GM19438 (cell line): ENCODE measurements around the gene SUN3.
"Not testable (repeated sequence)": the region's sequence is repeated elsewhere in the genome, so short reads cannot be mapped to it uniquely, and the experiment has no call there.

ENCODE experiments used
- ATAC-seq: cut with Tn5 transposase; IDR thresholded peaks from one replicate; pipeline ENCODE4 v1.9.1; 2021; ENCODE audit warnings: low read depth; ENCODE audit not compliant: unreplicated experiment

SUN3 gene

DNA sequence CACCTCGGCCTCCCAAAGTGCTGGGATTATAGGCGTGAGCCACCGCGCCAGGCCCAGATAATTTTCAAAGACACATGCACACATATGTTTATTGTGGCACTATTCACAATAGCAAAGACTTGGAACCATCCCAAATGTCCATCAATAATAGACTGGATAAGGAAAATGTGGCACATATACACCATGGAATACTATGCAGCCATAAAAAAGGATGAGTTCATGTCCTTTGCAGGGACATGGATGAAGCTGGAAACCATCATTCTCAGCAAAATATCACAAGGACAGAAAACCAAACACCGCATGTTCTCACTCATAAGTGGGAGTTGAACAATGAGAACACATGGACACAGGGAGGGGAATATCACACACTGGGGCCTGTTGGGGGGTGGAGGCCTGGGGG lies 48.3 kb downstream of the SUN3 start:
- not testable (repeated sequence) for ATAC-seq

GRCh38 chr7:47979832-47980181 lies 49.1 kb downstream of the SUN3 start:
- no peak for ATAC-seq

DNA sequence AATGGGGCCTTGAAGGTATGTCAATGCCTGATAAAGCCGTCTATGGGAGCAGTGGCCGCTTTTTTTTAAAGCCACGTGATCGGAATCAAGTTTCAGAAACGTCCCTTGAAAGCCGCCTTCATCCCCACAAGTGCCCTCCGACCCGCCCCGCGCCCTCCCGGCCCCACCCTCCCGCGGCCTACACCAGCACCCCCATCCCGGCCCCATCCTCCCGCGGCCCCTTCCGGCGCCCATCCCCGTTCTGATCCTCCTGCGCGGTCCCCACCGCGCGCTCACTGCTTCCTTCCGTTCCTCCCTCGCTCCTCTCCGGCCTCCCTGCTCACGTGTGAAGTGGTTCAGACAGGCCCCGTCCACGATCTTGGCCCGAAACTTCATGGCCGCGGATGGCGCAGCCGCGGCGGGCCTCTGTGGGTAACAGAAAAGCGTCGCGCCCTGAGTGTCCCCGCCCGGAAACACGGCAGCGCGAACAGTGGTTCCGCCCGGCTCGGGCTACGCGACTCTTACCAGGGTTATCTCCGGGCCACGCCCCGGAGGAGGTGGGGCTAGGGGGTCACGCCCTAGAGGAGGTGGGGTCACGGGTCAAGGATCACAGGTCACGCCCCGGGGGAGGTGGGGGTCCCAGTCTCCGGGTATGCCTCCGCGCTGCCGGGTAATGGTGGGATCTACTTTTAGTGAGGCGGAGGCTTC lies 49.6 kb downstream of the SUN3 start, which contains the start of gene HUS1:
Gene HUS1, minus strand, starts transcription at position 471 of the 687 bp plus-strand sequence. Its CDS starts 96 bp downstream, at position 375.
- ATAC-seq: peak; percentile 99

GRCh38 chr7:47978790-47979144 lies 50.1 kb downstream of the SUN3 start:
- ATAC-seq: no peak

- no peak for ATAC-seq
Measured at GRCh38 chr7:47973739-47974138, 55.2 kb downstream of the SUN3 start.

DNA sequence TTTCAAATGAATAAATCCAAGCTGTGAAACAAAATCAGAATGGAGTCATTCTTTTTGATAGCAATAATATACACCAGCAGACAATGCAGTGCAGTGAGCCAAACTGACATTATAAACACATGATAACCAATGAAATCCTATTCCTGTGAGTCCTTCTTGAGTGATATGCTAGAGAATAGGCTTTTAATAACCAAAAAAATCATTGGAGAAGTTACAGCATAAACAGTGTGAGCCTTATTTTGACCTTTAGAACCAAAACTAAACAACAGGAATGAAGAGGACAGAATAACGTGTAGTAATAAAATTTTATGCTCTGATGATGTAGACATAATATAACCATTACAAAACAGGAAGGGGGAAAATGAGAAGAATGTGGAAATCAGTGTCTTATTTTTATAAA lies 58.1 kb downstream of the SUN3 start:
- ATAC-seq: no peak

DNA sequence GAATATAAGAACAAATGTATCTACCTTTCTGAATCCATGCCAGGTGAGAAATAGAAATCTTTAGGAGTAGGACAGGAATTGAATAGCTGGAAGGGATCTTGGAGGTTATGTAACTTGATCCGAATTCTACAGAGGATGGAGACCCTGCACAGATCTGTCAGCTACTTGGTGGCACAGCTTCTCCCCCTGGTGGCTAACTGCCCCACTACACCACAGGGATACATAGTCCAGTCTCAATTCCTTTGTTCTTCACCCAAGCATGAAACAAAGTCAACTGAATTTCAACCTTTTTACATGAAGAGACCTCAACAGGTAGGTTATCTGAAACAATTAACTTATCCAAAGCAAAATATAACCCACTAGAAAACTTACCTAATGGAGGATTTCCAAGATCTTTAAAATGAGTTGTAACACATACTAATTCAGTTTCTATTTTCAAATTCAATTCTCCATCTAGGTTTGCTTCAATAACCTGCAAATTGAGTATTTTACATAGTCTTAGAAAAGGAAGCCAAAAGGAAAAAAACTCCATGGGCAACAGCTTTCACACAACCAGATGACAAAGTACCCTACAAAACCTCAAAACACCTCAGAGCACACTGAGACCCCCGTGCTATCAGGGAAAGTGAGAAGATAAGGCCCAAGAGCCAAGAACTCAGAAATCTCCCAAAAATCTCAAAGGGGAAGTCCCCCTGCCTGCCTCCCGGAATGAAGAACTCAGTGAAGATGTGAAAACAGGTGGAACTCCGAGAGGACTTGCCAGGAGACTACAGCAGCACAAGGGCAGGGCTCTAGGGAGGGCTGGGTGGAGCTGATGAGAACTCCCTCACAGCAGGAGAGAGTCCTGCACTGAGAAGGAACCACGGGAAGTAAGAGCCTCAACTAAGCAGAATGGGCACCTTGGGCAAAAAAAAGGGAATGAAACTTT lies 59.8 kb downstream of the SUN3 start:
- peak; percentile 65 for ATAC-seq

DNA sequence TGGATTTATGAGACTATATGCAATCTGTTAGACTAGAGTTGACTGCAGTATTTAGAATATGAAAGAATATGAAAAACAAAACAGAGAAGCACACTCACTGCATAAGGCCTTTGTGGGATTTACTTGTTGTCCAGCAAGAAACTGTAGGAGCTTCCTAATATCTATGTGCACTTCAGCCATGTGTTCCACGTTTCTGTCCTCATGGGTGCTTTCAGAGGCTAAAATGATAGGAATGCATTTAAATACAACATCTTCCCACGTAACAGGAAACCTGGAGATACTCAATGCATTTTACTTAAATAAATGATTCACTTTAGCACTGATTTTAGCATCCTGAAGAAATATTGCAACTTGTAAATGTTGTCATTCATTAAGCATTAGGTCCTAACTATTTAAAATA lies 61.2 kb downstream of the SUN3 start:
- ATAC-seq: no peak

- no peak for ATAC-seq
Measured at GRCh38 chr7:47967123-47967522, 61.8 kb downstream of the SUN3 start.

DNA sequence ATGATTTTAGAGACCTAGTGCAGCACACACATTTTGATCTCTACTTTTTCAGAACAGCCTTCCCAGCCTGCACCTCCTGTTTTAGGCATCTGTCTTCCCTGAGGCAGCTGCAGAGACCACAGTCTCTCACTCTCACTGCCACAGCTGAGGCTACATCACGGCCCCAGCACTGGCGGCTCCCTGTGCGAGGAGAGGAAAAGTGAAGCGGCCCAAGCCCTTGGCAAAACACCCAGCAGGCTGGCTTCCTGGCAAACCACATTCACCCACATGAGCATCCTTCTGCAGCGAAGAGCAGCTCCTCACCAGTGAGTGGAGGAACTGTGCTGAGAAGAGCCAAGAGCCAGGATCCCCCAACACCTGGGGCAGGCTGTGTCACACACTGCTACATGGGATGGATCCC lies 63.5 kb downstream of the SUN3 start:
- ATAC-seq: no peak

- no peak for ATAC-seq
Measured at GRCh38 chr7:47962262-47962661, 66.6 kb downstream of the SUN3 start.

DNA sequence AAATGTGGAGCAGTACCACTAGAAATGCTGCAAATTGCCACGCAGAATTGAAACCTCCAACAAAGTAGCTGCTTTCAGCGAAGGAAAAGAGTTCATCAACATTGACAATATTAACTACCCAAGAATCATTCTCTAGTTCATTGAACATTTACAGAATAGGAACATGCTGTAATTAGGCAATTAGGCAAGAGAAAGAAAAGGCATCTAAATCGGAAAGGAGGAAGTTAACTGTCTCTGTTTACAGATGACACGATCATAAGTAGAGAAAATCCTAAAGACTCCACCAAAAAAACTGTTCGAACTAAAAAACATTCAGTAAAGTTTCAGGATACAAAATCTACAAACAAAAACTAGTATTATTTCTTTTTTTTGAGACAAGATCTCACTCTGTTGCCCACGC lies 71.8 kb downstream of the SUN3 start:
- ATAC-seq: no peak

DNA sequence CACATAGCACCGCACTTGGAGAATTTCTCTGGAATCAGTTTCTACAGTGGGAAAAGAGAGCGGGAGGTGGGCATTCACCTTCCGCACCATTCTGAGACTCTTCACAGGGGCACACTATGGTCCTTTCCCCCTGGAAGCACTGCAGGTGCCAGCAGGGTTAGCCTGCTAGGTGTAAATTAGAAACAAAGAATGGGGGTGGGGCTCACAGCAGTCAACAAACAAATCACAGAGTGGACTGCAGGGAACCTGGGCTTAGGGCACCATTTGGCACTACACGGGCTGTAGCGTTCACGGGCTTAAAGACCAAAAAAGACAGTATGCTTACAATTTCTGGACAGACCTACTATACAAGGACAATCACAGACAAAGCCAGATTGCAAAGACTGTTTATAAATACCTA lies 72.7 kb downstream of the SUN3 start:
- no peak for ATAC-seq

DNA sequence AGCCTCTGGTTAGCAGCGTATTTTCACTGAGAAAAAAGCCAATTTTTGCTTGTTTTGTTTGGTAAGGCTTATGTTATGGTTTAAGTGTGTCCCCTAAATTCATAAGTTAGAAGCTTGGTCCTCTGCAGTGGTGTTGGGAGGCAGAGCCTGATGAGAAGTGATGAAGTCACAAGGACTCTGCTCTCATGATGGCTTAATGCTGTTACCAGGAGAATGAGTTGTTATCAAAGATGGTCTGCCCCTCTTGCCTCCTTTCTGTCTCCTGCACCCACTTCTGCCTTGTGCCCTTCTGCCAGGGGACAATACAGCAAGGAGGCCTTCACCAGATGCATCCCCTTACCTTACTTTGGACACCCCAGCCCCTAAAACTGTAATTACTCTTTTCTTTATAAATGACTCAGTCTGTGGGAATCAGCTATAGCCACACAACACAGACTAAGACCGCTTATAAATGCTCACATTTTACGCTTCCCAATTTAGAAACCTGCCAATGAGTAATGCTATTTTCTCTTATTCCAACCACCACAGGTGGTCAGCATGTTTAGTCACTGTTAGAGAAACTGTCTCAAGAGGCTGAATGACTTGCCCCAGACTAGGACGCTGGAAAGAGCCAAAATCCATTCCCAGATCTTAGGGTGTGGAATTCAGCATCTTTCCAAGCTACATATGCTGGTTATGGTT lies 74.5 kb downstream of the SUN3 start:
- no peak for ATAC-seq

- no peak for ATAC-seq
Measured at GRCh38 chr7:47953822-47954221, 75.1 kb downstream of the SUN3 start.

GRCh38 chr7:47952224-47952623 lies 76.7 kb downstream of the SUN3 start:
- ATAC-seq: no peak

DNA sequence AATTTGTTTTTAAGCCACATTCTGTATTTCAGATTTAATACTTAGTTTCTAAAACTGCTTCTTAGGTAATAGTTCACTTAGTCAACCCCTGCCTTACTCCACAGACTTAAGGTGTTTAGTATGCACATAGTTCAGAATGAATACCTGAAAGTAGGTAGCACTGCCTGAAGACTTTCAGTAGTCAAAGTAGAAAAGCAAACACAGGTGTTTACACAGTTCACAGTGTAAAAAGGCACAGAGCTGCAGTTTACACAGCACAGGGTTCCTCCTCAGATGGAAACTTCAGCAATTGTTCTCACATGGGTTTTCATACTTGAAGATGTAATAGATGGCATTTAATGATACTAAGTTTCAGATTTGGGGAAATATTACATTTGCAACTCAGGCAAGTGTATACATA lies 77.5 kb downstream of the SUN3 start:
- no peak for ATAC-seq

- no peak for ATAC-seq
Measured at GRCh38 chr7:47950714-47951113, 78.2 kb downstream of the SUN3 start.

DNA sequence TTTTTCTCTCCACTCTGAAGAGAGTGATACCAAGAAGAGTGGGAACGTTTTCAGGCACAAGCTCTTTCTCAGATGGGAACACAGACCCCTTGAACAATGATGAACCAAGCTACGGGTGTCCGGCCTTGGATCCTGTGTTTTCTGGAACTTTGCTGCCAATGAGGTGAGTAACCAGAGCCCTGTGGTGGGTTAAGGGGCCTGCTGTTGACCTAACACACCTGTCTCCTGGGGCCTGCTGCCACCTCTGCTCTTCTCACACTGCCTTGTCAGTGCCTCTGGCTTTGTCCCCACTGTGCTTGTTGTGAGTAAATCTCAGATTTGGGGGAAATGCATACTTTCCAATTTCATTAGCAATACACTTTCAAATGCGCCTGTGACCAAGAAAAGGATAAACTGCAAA lies 79.2 kb downstream of the SUN3 start:
- ATAC-seq: no peak

DNA sequence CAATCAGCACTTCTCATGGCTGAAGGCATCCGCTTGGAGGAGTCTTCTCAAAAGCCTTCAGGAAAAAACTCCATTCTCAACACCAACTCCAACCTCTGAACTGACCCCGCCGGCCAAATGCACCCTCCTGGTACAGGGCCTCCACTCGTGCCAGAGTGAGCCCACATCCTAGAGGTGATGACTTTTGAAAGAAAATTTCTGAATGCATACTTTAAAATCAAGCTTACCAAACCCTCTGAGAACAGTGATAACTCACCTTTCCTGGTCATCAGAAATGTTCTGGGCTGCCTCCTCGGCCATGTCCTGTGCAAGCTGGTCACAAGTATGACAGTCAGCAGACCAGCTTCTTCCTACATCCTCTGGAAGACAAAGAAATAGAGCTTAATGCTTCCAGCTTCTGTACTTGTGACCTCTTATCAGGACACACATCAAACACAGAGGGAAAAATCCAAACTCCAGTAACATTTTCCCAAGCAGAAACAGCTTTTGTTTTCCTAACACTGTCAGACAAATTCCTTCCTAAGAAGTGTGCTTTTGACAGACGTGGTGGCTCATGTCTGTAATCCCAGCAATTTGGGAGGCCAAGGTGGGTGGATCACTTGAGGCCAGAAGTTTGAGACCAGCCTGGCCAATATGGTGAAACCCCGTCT lies 80.6 kb downstream of the SUN3 start, which contains the start of gene PKD1L1:
Gene PKD1L1, minus strand, starts transcription at position 326 of the 650 bp plus-strand sequence. Its CDS starts 26 bp downstream, at position 300.
- ATAC-seq: no peak

DNA sequence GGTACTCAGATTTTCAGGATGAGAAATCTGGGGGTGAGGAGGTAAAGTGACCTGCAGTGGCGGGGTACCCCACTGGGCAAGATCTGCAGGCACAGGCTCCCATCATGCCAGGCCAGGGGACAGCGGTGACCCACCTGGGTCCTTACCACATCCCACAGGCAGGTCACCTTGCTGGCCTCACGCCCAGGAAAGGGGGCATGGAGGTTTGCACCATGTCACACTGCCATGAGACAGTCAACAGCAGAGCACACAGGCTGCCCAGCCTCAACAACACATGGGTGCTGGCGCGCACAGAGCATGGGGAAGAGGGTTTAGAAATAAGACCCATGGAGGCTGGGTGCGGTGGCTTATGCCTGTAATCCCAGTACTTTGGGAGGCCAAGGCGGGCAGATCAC lies 81.6 kb downstream of the SUN3 start:
- no peak for ATAC-seq
